PFSK-1 (cell line): ENCODE measurements around the gene TEKT3.

Experiments
- POLR2AphosphoS5 ChIP-seq: IDR thresholded peaks from 2 replicates; pipeline ENCODE4 v1.6.1; 2012; ENCODE audit warnings: low read depth, mild to moderate bottlenecking, control low read depth, low read length, moderate library complexity
- TF ChIP-seq, protein P1 (sequence below), 2 experiments: IDR thresholded peaks; 2 replicates each; pipeline versions ENCODE4 v1.6.1 to v1.8.0; 2011 to 2012; ENCODE audit warnings: low read depth in 2 of 2, low read length in 2 of 2, control low read depth in 1 of 2, inconsistent platforms in 1 of 2, mild to moderate bottlenecking in 1 of 2, moderate library complexity in 1 of 2; ENCODE audit not compliant: insufficient read depth in 1 of 2

DNA sequence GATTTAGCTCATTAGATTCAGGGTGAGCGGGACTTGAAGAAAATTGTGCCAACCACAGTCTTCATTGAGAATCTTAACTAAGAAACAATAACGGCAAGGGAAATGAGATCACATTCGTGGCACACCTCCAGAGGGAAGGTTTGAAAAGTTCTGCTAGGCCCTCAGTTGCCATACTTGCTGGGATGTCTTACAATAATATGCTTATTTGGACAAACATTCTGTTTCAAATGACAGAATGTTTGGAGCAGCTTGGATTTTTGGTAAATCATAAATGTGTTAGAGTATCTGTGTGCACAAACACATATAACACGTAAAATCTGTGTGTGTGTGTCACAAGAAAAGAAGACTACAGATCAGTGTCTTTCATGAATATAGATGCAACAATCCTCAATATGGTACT is 24.6 kb upstream of the TEKT3 start:
- TF ChIP-seq, protein P1, sequence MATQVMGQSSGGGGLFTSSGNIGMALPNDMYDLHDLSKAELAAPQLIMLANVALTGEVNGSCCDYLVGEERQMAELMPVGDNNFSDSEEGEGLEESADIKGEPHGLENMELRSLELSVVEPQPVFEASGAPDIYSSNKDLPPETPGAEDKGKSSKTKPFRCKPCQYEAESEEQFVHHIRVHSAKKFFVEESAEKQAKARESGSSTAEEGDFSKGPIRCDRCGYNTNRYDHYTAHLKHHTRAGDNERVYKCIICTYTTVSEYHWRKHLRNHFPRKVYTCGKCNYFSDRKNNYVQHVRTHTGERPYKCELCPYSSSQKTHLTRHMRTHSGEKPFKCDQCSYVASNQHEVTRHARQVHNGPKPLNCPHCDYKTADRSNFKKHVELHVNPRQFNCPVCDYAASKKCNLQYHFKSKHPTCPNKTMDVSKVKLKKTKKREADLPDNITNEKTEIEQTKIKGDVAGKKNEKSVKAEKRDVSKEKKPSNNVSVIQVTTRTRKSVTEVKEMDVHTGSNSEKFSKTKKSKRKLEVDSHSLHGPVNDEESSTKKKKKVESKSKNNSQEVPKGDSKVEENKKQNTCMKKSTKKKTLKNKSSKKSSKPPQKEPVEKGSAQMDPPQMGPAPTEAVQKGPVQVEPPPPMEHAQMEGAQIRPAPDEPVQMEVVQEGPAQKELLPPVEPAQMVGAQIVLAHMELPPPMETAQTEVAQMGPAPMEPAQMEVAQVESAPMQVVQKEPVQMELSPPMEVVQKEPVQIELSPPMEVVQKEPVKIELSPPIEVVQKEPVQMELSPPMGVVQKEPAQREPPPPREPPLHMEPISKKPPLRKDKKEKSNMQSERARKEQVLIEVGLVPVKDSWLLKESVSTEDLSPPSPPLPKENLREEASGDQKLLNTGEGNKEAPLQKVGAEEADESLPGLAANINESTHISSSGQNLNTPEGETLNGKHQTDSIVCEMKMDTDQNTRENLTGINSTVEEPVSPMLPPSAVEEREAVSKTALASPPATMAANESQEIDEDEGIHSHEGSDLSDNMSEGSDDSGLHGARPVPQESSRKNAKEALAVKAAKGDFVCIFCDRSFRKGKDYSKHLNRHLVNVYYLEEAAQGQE (IDR thresholded peaks at IDR 0.05; ENCODE audit: insufficient read depth in 1 of 2, low read depth in 2 of 2, low read length in 2 of 2): no peak
- TF ChIP-seq POLR2AphosphoS5: no peak
